ENCODE results near the gene HACD2.

GRCh38 chr3:123522320-123523022 lies 62.4 kb downstream of the HACD2 start:
- TF ChIP-seq CTCF (IDR thresholded peaks at IDR 0.05 in 2 of 3, conservative IDR thresholded peaks at IDR 0.05 in 1 of 3; ENCODE audit: control insufficient read depth in 2 of 3, extremely low read depth in 1 of 3, insufficient read depth in 1 of 3, low read depth in 3 of 3, low read length in 3 of 3) (no peak), EZH2 (IDR thresholded peaks at IDR 0.05; ENCODE audit: borderline replicate concordance, control insufficient read depth, low read depth, low read length) (no peak), KDM1A (IDR thresholded peaks at IDR 0.05; ENCODE audit: borderline replicate concordance) (no peak), MAX (IDR thresholded peaks at IDR 0.05; ENCODE audit: low read depth, low read length) (no peak), POLR2AphosphoS5 (IDR thresholded peaks at IDR 0.05; ENCODE audit: low read length) (no peak), ZNF217 (IDR thresholded peaks at IDR 0.05) (no peak), SIN3A (IDR thresholded peaks at IDR 0.05; ENCODE audit: low read depth, low read length) (no peak), POLR2A (IDR thresholded peaks at IDR 0.05; ENCODE audit: low read depth, low read length) (no peak), CREB1 (IDR thresholded peaks at IDR 0.05; ENCODE audit: low read depth) (no peak), CBX5 (IDR thresholded peaks at IDR 0.05; ENCODE audit: low read depth) (no peak), E4F1 (IDR thresholded peaks at IDR 0.05; ENCODE audit: borderline replicate concordance, partially characterized antibody) (no peak)
